SK-MEL-5 (cell line): ENCODE measurements around the gene CD99L2. TPM values are rescaled to one million over a fixed set of nuclear protein-coding genes. Genes with fewer than 3 reads are reported as not detected.

ENCODE experiments used
- DNase-seq: peaks from one replicate; pipeline ENCODE4 v3.0.0-alpha.2; 2016; ENCODE audit warnings: low read depth, low spot score
- in situ Hi-C: cut with HindIII; loops from 2 replicates; pipeline ENCODE4 v1.10.0; 2016; ENCODE audit warnings: low sequenced_read_pairs, high pct_unique_total_duplicates, low pct_unique_long_range_greater_than_20kb
- total RNA-seq: library from RNA; depleted of rRNA; stranded (reverse); fragments of >200 nt; shearing (Covaris generic); gene quantifications from 2 replicates; pipeline ENCODE4 v1.2.3, GENCODE V29; 2014

Gene CD99L2
- total RNA-seq, 1 experiment from 2014 or later = 34.4 TPM

DNA sequence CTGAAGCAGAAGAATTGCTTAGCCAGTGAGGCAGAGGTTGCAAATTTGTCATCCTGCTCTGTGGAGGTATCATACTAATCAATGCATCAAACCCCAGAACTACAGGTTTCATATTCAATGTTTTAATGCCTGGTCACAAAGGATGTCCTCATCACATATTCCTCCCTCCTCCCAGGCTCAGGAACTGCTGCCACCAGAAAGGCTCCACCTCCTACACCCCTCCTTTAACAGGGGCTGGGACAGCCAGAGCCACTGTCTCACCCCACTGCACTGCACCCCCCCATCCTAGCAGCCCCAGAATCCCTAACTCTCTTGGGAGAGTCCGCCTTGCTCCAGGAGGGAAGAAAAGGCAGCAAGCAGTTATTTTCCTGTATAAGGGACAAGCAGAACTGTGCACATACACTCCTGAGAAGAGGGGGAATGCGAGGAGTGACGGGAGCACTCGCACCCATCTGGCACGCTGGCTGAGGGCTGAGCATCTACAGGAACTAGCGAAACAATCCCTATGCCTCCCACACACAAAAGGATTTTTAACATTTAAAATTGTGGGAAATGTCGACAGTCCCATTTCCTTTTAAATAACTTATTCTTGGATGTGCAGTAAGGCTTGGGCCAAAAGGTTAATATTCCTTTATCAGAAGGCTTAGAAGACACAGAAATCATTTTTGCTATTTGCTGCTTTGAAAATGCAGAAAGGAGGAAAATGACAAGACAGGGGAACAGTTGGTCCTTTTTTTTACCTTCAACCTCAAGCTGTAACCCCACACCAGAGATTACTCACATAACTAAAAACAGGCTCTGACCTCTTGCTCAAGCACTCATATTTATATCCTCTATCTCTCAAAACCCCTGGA lies 27.8 kb downstream of the CD99L2 start:
- in situ Hi-C loops = no loop called here
- no peak for DNase-seq

DNA sequence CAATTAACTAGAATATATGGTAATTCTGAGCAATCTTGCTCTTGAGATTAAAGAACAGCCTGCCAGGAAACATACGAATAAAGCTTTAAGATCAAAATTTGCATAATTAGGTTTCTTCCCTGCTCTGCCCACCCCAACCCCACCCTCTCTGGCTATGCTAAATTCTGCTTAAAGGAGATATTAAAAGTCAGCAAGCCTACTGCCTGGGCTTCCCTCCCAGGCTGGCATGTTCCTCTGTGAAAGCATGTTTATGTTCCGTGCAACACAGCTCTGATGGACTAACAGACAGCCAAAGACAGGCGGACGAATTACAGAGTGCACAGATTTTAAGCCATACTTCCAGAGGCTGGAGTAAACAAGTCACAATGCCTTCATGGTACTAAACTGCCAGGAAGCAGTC lies 28.4 kb downstream of the CD99L2 start:
- in situ Hi-C loops = no loop called here

DNA sequence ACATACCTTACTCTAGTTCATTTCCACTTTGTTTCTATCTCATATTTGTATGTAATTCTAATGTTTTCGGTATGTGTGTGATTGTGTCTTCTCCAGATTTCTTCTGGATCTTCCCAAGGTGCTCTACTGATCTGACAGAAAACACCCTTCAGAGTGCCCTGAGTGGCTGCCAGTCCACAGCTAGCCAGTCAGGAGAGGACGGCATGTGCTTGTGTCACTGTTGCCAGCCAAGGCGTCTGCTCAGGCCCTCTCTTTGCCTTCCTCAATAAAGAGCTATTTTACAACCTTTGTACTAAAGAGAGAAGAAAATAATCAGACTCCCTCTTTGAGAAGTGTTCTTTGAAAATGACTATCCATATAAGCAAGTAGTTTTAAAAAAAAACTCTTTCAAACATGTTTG lies 29.0 kb downstream of the CD99L2 start:
- in situ Hi-C loops = no loop called here
- DNase-seq = peak; percentile 49

More for the DNA sequence above, 28.4 kb downstream of the CD99L2 start:
- no peak for DNase-seq

DNA sequence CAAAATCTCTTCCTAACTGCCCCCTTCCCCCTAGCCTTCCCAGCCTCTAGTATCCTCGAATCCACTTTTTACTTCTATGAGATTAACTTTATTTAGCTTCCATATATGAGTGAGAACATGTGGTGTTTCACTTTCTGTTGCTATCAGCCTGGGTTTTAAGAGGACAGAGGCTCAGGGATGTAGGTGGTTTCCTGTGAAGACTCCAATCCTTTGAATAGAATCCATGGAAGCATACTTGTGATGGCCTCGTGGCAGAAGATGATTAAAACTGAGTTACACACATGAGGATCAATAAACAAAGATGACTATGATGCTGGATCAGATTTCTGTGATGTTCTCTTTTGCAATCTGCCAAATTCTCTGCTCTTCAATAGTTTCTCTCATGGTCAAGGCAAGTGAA lies 29.8 kb downstream of the CD99L2 start:
- DNase-seq = no peak
- in situ Hi-C loops = no loop called here

DNA sequence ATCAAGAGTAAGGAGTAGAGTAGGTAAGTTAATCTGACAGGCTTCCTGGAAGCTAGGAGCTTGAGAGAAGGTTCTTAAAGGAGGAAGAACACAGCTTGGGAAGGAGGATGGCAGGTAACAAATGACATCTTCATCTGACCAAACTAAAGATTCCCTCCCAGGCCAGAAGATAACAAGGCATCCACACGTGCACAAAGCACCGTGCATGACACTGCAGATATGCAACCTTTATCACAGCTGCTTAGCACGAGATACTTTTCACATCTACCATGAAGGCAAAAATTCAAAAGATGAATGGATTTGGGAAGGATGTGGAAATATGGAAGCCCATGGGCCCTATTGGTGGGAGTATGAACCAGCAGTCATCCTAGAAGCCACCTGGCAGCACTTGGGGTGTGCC lies 34.3 kb downstream of the CD99L2 start:
- in situ Hi-C loops = no loop called here
- no peak for DNase-seq

DNA sequence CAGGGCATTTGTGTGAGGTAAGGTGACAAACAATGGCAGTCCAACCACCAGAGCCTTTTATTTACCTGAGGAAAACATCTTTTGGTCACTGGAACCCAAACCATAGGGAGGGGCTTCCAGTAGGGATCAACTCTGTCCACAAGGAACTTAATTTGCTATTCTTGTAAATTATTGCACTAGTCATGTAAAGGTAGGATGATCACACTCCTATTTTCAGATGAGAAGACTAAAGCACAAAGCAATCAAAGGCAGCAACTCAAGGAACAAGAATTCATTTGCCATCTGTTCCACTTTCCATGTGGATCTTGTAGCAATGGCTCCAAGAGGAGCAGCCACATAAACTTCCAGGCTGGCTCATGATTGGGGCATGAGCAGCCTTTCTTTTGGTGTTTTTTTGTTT lies 35.3 kb downstream of the CD99L2 start:
- in situ Hi-C loops = no loop called here

DNA sequence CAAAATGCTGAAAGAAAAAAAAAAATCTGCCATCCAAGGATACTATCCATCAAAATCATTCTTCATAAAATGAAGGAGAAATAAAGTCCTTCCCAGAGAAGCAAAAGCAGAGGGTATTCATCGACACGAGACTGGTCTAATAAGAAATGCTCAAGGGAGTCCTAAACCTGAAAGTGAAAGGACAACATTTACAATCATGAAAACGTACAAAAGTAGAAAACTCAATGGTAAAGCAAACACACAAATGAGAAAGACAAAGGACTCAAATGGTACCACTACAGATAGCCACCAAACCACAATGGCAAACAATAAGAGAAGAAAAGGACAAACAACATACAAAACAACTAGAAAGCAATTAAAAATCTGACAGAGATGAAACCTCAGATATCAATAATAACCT lies 41.0 kb downstream of the CD99L2 start:
- in situ Hi-C loops = no loop called here
- DNase-seq = no peak

More for the DNA sequence above, 35.3 kb downstream of the CD99L2 start:
- DNase-seq = no peak

DNA sequence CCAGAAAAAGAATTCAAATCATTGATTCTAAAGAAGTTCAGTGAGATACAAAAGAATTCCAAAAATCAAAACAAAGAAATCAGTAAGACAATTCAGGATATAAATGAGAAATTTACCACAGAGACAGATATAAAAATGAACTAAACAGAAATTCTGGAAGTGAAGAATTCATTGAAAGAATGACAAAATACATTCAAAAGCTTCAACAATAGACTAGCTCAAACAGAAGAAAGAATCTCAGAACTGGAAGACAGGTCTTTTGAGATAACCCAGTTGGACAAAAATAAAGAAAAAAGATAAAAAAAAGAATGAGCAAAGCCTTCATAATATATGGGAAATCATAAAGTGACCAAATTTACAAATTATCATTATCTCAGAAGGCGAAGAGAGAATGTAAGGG lies 41.7 kb downstream of the CD99L2 start:
- in situ Hi-C loops = no loop called here
- DNase-seq = no peak

DNA sequence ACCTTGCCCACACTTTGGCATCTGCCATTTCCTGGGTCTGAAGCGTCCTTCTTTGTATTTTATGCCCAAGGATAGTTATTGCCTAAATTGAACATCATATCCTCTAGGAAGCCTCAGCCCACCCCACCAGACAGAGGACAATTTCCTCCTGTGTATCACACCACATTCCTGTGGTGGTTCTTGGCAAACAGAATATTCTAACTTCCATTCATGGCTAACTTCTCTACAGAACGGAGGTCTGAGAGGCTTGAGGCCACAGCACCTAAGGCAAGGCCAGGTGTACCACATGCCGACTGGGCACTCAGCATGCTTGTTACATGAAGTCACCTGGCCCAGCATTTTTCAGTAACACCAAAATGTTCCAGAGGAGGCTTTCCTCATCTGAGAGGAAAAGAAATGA lies 42.4 kb downstream of the CD99L2 start:
- in situ Hi-C loops = no loop called here
- peak; percentile 17 for DNase-seq

DNA sequence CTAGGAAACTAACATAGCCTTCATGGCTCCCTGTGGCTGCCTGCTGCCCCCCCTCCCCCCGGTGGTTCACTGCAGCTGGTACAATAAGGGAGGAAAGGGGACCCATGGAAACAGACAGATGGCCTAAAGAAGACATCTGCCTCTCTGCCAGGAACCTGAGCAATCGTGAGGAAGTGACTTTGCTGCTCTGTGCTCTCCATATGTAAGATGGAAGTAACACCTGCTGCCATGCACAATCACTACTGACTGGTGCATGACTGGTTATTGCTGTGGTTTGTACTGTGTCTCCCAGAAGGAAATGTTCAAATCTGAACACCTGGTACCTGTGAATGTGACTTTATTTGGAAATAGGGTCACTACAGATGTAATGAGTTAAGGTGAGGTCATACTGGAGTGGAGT lies 43.6 kb downstream of the CD99L2 start:
- no peak for DNase-seq
- in situ Hi-C loops = no loop called here

DNA sequence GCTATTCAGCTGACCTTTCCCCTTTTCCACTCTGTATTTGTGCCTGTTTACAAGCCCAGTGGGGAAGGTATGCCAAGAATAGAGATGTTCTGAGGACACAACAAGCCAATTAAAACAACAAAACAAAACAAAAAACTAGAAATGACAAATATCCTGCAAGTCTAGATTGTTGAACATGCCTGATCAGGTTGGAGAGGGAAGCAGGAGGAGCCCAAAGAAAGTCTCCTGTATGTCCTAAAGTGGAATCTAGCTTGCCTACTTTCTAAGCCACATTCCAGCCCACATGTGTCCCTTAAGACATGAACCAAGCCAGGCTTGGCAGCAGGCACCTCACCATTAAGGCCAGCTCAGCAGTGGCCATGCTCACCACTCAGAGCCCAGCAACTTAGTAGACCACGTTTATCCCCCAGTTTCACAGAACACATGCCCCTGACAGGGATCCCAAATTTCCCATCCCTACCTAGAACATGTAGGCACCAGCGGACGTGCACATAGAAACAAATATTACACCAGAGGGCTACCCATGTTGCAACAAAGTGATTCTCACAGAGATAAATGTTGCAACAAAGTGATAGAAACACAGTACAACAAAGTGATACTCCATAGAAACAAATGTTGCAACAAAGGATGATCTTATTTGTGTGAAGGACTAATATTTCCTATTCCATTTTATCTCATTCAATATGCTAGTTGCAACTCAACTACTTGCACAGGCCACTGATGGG lies 48.3 kb downstream of the CD99L2 start:
- no peak for DNase-seq
- in situ Hi-C loops = no loop called here

DNA sequence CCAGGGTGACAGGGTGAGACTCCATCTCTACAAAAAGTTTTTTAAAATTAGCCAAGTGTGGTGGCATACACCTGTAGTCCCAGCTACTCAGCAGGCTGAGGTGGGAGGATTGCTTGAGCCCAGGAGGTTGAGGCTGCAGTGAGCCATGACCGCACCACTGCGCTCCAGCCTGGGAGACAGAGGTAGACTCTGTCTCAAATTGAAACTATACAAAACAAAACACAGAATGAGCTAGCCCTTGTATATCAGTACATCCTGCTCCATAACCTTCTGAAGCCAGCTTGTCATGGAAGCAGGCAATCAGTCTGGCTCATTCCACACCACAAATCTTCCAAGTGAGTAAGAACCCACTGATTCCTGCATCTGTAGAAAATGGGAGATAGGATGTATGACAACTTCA lies 49.0 kb downstream of the CD99L2 start:
- DNase-seq = no peak
- in situ Hi-C loops = no loop called here

DNA sequence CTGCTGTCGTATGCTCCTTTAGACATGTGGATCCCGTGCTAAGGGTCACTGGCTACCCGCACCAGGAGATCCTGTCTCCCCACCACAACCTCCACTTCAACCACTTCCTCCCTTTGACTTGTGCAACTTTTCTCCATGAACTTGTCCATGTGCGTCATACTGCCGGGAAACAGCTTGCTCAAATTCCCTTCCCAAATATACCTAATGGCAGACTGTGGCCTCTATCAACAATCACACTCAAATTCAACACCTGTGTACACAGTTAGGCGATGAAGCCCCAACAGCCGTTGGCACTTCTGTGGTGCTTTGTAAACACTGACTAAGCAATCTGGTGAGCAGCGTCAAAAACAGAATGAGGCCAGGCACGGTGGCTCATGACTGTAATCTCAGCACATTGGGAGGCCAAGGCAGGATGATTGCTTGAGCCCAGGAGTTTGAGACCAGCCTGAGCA lies 49.5 kb downstream of the CD99L2 start:
- in situ Hi-C loops = no loop called here
- no peak for DNase-seq

DNA sequence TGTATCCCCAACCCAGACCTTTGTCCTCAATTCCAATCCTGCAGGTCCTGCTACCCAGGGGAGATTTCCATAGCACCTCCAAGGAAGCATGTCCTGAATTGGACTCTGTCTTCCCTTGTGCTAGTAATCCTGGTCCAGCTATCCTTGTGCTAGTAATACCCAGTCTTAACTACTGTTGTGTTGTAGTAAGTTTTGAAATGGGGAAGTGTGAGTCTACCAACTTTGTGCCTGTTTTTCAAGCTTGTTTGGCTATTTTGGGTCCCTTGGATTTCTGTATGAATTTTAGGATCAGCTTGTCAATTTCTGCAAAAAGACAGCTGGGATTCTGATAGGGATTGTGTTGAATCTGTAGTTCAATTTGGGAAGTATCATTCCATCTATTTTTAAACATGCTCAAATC lies 51.4 kb downstream of the CD99L2 start:
- DNase-seq = no peak
- in situ Hi-C loops = no loop called here

DNA sequence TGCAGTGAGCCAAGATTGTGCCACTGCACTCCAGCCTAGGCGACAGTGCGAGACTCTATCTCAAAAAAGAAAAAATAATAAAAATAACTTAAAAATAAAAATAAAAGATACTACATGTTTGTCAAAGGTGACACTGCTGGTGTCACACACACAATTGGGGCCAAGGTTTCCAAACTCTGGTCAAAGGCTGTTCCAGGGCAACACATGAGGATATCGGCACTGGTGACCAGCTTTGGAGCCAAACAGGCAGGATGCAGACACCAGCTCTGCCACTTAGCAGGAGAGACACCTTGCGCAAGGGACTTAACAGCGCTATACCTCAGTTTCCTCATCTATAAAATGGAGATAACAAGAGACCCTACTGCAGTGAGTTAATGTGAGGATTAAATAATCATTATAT lies 52.3 kb downstream of the CD99L2 start:
- DNase-seq = no peak
- in situ Hi-C loops = no loop called here

DNA sequence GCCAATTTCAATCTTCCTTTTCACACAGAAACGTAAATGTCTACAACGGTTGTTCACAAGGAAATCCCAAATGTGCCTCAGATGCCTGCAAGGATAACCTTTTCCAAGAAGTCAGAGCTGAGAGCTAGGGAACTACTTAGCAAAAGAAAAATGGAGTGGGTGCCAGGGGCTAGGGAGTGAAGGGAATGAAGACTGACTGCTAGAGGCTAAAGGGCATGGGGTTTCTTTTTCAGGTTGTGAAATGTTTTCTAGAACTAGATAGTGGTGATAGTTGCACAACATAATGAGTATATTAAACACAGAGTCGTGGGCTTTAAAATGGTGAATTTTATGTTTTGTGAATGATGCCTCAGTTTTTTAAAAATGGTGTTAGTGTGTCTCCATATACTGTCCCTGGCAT lies 53.4 kb downstream of the CD99L2 start:
- DNase-seq = no peak
- in situ Hi-C loops = no loop called here

DNA sequence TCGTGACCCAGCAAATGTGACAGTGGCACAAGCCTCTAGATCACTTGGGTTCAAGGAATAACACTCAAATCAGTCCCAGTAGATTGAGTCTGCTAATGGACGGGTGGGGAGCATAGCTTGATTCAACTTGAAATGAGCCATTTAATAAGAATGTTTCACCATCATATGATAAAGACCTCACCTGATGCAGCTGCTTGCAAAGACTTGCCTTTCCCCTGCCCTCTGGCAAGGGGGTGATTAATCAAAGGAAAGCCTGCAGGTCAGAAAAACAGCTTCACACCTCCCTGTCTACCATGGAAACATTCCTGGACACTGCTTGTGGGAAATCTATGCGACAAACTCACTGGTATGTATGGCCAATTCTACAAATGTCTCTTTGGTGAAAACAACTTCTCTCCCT lies 54.5 kb downstream of the CD99L2 start:
- in situ Hi-C loops = no loop called here
- DNase-seq = no peak

DNA sequence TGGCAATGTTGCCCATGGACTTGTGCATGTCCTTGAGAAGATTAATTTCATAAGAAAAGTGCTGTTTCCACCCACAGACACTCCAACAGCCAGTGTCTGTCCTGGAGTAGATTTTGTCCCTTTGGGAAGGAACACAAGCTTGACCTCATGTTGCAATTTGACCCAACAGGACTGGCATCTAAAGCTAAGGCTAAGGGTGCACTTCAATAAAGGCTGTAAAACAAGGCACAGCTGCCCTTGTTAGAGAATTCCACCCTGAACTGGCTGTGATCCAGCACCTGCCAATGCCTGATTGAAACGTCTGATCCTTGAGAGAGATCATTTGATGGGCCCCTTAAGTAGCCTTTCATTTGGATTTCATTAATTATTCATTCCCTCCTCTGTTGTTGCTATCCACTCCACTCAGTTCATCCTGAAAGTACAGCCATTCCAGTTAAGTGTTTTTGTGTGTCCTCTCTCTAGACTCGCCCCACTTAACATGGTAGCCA lies 56.2 kb downstream of the CD99L2 start:
- DNase-seq = no peak
- in situ Hi-C loops = no loop called here
